ENCODE results near the gene HOXB1. TPM values are rescaled to one million over a fixed set of nuclear protein-coding genes. Genes with fewer than 3 reads are reported as not detected.

Gene HOXB1
- total and polyA plus RNA-seq, 2 donors (not counting 3 experiments of a cell fraction or from before 2014, with no cell fraction given) = not detected

DNA sequence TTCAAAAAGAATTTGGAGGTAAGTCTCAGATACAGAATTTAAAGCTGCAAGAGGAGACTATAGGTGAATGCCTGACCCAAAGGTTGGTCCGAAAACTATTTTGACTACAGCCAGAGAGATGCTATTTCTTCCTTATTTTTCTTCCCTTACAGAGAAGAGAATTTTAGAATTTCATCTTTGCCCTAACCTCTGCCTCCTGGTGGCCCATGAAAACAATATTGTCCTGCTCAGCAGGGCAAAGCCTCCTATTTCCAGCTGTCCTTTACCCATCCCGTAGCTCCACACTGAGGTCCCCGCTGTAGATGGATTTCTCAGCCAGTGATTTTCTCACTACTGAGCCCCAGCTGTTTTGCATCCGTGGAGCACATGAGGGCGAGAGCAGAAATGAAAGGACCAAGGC, 24.6 kb downstream of the HOXB1 start:
- no peaks in the 10 kb centered on the region for H4K20me1 ChIP-seq (replicated peaks; ENCODE audit: control insufficient read depth, extremely low read depth, insufficient read depth, low read length)
- H3K4me2 ChIP-seq (ENCODE audit: insufficient read depth, low read length) = no peak overlapping the region
- H3K36me3 ChIP-seq (ENCODE audit: control insufficient read depth in 2 of 2, extremely low read depth in 1 of 2, insufficient read depth in 2 of 2, low read length in 2 of 2) = no peaks in the 10 kb centered on the region
- CTCF ChIA-PET = interaction anchor here (0.9 to 2.1 kb wide), 7 partner anchors 13 to 291 kb away, joined by 3 to 9 read pairs (median 4); no protein-coding TSS in a partner anchor
- peaks cover 6% of the 10 kb centered on the region for H3K4me1 ChIP-seq (ENCODE audit: control insufficient read depth, extremely low read depth, insufficient read depth, low read length)
- POLR2A ChIA-PET = no interaction called here
- H3K27ac ChIP-seq (ENCODE audit: insufficient read depth, low read depth, low read length) = no peak overlapping the region
- dilution Hi-C loops (cut with MboI; ENCODE audit: extremely low pct_ligation_motif_present, low sequenced_read_pairs) = no loop called here
- BruUV-seq (replicated peaks) = no TSS peak
- no peaks in the 10 kb centered on the region for H3K79me2 ChIP-seq (ENCODE audit: control insufficient read depth, insufficient read depth, low read length)
- H3K9ac ChIP-seq (replicated peaks; ENCODE audit: extremely low read depth, insufficient read depth, low read length) = no peak overlapping the region
- H3K9me3 ChIP-seq (replicated peaks; ENCODE audit: control insufficient read depth, insufficient read depth, low read length) = no peaks in the 10 kb centered on the region
- no peak overlapping the region for H2AFZ ChIP-seq (ENCODE audit: low read depth, low read length)
- no peaks in the 10 kb centered on the region for H3K9me1 ChIP-seq (replicated peaks; ENCODE audit: control insufficient read depth, extremely low read depth, insufficient read depth, low read length)
- H3K4me3 ChIP-seq (replicated peaks in 1 of 3; ENCODE audit: insufficient read depth in 1 of 3, low read depth in 1 of 3, low read length in 3 of 3) = no peak overlapping the region
- FAIRE-seq (no peak), DNase-seq (ENCODE audit: low read depth, low spot score) (no peak)
- intact Hi-C loops (cut with micrococcal nuclease) = no loop called here
- H3K27me3 ChIP-seq (ENCODE audit: control insufficient read depth in 2 of 2, insufficient read depth in 2 of 2, low read length in 2 of 2) = peaks cover 5 to 10% of the 10 kb centered on the region in 2 experiments
- TF ChIP-seq POLR2A (IDR thresholded peaks at IDR 0.05; ENCODE audit: low read depth, low read length) = no peak
- TF ChIP-seq JUN (IDR thresholded peaks at IDR 0.05; ENCODE audit: borderline replicate concordance, insufficient read depth, insufficient read length, low read depth) = no peak
- no peak for TF ChIP-seq EZH2 (IDR thresholded peaks at IDR 0.05; ENCODE audit: borderline replicate concordance, low read depth, low read length, severe bottlenecking)
- TF ChIP-seq MYC (IDR thresholded peaks at IDR 0.05; ENCODE audit: low read depth, low read length) = no peak

- H3K27ac ChIP-seq (ENCODE audit: insufficient read depth, low read depth, low read length) = no peak overlapping the region
- intact Hi-C loops (cut with micrococcal nuclease) = no loop called here
- no TSS peak for BruUV-seq (replicated peaks)
Observed at GRCh38 chr17:48505788-48506187, 25.0 kb downstream of the HOXB1 start.

More at GRCh38 chr17:48505788-48506187, 25.0 kb downstream of the HOXB1 start:
- POLR2A ChIA-PET = no interaction called here
- H3K4me3 ChIP-seq (replicated peaks in 1 of 3; ENCODE audit: insufficient read depth in 1 of 3, low read depth in 1 of 3, low read length in 3 of 3) = no peak overlapping the region
- H3K27me3 ChIP-seq (ENCODE audit: control insufficient read depth in 2 of 2, insufficient read depth in 2 of 2, low read length in 2 of 2) = peaks cover 5 to 10% of the 10 kb centered on the region in 2 experiments
- peak; percentile 98 for FAIRE-seq
- TF ChIP-seq MYC (IDR thresholded peaks at IDR 0.05; ENCODE audit: low read depth, low read length) (no peak), JUN (IDR thresholded peaks at IDR 0.05; ENCODE audit: borderline replicate concordance, insufficient read depth, insufficient read length, low read depth) (peak; percentile 98), FOS (IDR thresholded peaks at IDR 0.05; ENCODE audit: borderline replicate concordance, insufficient read depth, low read length) (peak; percentile 92), CTCF (IDR thresholded peaks at IDR 0.05; ENCODE audit: extremely low read depth in 1 of 2, insufficient read depth in 1 of 2, low read depth in 1 of 2, low read length in 2 of 2) (no peak)
- no peaks in the 10 kb centered on the region for H3K9me1 ChIP-seq (replicated peaks; ENCODE audit: control insufficient read depth, extremely low read depth, insufficient read depth, low read length)
- H3K4me2 ChIP-seq (ENCODE audit: insufficient read depth, low read length) = no peak overlapping the region
- DNase-seq (ENCODE audit: low read depth, low spot score) = peak; percentile 77
- no peaks in the 10 kb centered on the region for H3K36me3 ChIP-seq (ENCODE audit: control insufficient read depth in 2 of 2, extremely low read depth in 1 of 2, insufficient read depth in 2 of 2, low read length in 2 of 2)
- H3K9ac ChIP-seq (replicated peaks; ENCODE audit: extremely low read depth, insufficient read depth, low read length) = no peak overlapping the region
- H3K4me1 ChIP-seq (ENCODE audit: control insufficient read depth, extremely low read depth, insufficient read depth, low read length) = peaks cover 6% of the 10 kb centered on the region
- no peaks in the 10 kb centered on the region for H3K9me3 ChIP-seq (replicated peaks; ENCODE audit: control insufficient read depth, insufficient read depth, low read length)
- H3K79me2 ChIP-seq (ENCODE audit: control insufficient read depth, insufficient read depth, low read length) = no peaks in the 10 kb centered on the region
- H4K20me1 ChIP-seq (replicated peaks; ENCODE audit: control insufficient read depth, extremely low read depth, insufficient read depth, low read length) = no peaks in the 10 kb centered on the region
- H2AFZ ChIP-seq (ENCODE audit: low read depth, low read length) = no peak overlapping the region
- dilution Hi-C loops (cut with MboI; ENCODE audit: extremely low pct_ligation_motif_present, low sequenced_read_pairs) = no loop called here
- CTCF ChIA-PET = interaction anchor here (0.9 to 2.1 kb wide), 7 partner anchors 13 to 290 kb away, joined by 3 to 9 read pairs (median 4); no protein-coding TSS in a partner anchor
